Panc1 (cell line): Measurements from ENCODE around the gene THPO. TPM values are rescaled to one million over a fixed set of nuclear protein-coding genes. Genes with fewer than 3 reads are reported as not detected.

Experiments
- ATAC-seq: fragments of 200-7000 bp; cut with Tn5 transposase; 2 replicates; pipeline ENCODE4 v1.9.1; 2020; ENCODE audit warnings: mild to moderate bottlenecking, moderate library complexity
- BruUV-seq: library from RNA; stranded (reverse); fragments of 400-500 nt; replicated peaks from 2 replicates; lab custom pipeline; 2021; lab: Mats Ljungman, UMichigan
- CTCF ChIA-PET: fragments of 300-600 bp; sonication (Branson Sonifier 250); formaldehyde crosslinking; loops from one replicate; lab custom pipeline; 2022; ENCODE audit warnings: antibody characterized with exemption; lab: Charles Lee
- POLR2A ChIA-PET: fragments of 300-600 bp; sonication (Branson Sonifier 250); formaldehyde crosslinking; loops from one replicate; lab custom pipeline; 2022; ENCODE audit warnings: antibody characterized with exemption; lab: Charles Lee
- DNase-seq: peaks from one replicate; pipeline ENCODE4 v3.0.0-alpha.2; 2010; ENCODE audit warnings: low read depth, low spot score
- H3K27ac ChIP-seq: 2 replicates; pipeline ENCODE4 v1.5.1; 2011; ENCODE audit warnings: mild to moderate bottlenecking, low read length, inconsistent platforms
- H3K27me3 ChIP-seq: fragments of 200-500 bp; sonication (Bioruptor generic); 2 replicates; pipeline ENCODE4 v1.6.0; 2014; ENCODE audit warnings: low read length, inconsistent platforms; ENCODE audit not compliant: control insufficient read depth, insufficient read depth
- H3K36me3 ChIP-seq: fragments of 200-500 bp; sonication (Bioruptor generic); 2 replicates; pipeline ENCODE4 v1.5.1; 2014; ENCODE audit warnings: inconsistent platforms, mild to moderate bottlenecking, low read length, moderate library complexity; ENCODE audit not compliant: control insufficient read depth, insufficient read depth
- H3K4me1 ChIP-seq: 2 replicates; pipeline ENCODE4 v1.5.1; 2011; ENCODE audit warnings: inconsistent platforms, mild to moderate bottlenecking, low read length, moderate library complexity; ENCODE audit not compliant: control insufficient read depth, insufficient read depth
- H3K4me3 ChIP-seq, 2 experiments: 2 replicates each; pipeline ENCODE4 v1.5.1; 2011 to 2012; ENCODE audit warnings: low read depth in 2 of 2, low read length in 2 of 2, mild to moderate bottlenecking in 2 of 2, inconsistent platforms in 1 of 2, moderate library complexity in 1 of 2
- H3K9me3 ChIP-seq: fragments of 200-500 bp; sonication (Bioruptor generic); 2 replicates; pipeline ENCODE4 v1.5.1; 2014; ENCODE audit warnings: low read depth, mild to moderate bottlenecking, inconsistent platforms, low read length, moderate library complexity; ENCODE audit not compliant: control insufficient read depth, insufficient read depth
- POLR2AphosphoS5 ChIP-seq: IDR thresholded peaks from 2 replicates; pipeline ENCODE4 v1.6.1; 2012; ENCODE audit warnings: mild to moderate bottlenecking, low read depth, low read length, moderate library complexity
- SIN3A ChIP-seq: IDR thresholded peaks from 2 replicates; pipeline ENCODE4 v1.6.1; 2012; ENCODE audit warnings: low read depth, mild to moderate bottlenecking, low read length, moderate library complexity, borderline replicate concordance; ENCODE audit not compliant: insufficient read depth
- TCF7L2 ChIP-seq: IDR thresholded peaks from 2 replicates; pipeline ENCODE4 v1.6.1; 2011; ENCODE audit warnings: mild to moderate bottlenecking, low read depth, low read length, inconsistent platforms
- in situ Hi-C: cut with HindIII; loops from 2 replicates; pipeline ENCODE4 v1.10.0; 2016; ENCODE audit warnings: low sequenced_read_pairs, low pct_unique_long_range_greater_than_20kb
- intact Hi-C: fragments of 100-400 bp; cut with micrococcal nuclease; formaldehyde crosslinking; loops from one replicate; pipeline ENCODE4 v1.10.0; 2022; ENCODE audit not compliant: unreplicated experiment
- total RNA-seq: library from RNA; stranded (reverse); gene quantifications from one replicate; pipeline ENCODE4 v1.2.1, GENCODE V29; 2021; ENCODE audit not compliant: unreplicated experiment
- TF ChIP-seq, protein P1 (sequence below): fragments of 450-650 bp; IDR thresholded peaks from 2 replicates; pipeline ENCODE4 v1.5.1; 2017; ENCODE audit warnings: mild to moderate bottlenecking
- TF ChIP-seq, protein P2 (sequence below), 2 experiments: IDR thresholded peaks; 2 replicates each; pipeline ENCODE4 v1.6.1; 2011 to 2012; ENCODE audit warnings: low read depth in 2 of 2, control low read depth in 1 of 2, low read length in 1 of 2, mild to moderate bottlenecking in 1 of 2, moderate library complexity in 1 of 2; ENCODE audit not compliant: insufficient read depth in 1 of 2

Gene THPO
- total RNA-seq, 1 experiment from 2014 or later, result not detected

DNA sequence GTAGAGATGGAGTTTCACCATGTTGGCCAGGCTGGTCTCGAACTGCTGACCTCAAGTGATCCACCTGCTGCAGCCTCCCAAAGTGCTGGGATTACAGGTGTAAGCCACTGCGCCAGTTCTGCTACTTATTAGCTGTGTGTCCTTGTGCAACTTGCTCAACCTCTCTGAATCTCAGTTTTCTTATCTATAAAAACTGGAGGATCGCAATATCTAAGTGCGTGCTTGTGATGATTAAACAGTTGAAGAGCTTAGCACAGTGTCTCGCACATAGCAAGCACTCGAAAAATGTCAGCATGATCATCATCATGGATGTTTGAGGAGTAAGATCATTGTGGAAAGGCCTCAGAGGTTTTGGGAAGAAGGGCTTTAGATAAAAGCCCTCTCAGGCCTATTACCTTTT is 27.4 kb downstream of the THPO start:
- POLR2A ChIA-PET, result no interaction called here
- Histone ChIP-seq H3K27me3 (no peaks in the 10 kb centered on the region), H3K27ac (no peak overlapping the region), H3K4me1 (peaks cover 2% of the 10 kb centered on the region; the same call in 1 of the 2 replicates), H3K9me3 (no peaks in the 10 kb centered on the region), H3K4me3 (no peak overlapping the region), H3K36me3 (no peaks in the 10 kb centered on the region; the same call in 1 of the 2 replicates)
- DNase-seq, result no peak
- in situ Hi-C loops (no loop called here), intact Hi-C loops (no loop called here)
- BruUV-seq, result no TSS peak
- CTCF ChIA-PET, result no interaction called here
- no peak for ATAC-seq
- TF ChIP-seq, protein P1, sequence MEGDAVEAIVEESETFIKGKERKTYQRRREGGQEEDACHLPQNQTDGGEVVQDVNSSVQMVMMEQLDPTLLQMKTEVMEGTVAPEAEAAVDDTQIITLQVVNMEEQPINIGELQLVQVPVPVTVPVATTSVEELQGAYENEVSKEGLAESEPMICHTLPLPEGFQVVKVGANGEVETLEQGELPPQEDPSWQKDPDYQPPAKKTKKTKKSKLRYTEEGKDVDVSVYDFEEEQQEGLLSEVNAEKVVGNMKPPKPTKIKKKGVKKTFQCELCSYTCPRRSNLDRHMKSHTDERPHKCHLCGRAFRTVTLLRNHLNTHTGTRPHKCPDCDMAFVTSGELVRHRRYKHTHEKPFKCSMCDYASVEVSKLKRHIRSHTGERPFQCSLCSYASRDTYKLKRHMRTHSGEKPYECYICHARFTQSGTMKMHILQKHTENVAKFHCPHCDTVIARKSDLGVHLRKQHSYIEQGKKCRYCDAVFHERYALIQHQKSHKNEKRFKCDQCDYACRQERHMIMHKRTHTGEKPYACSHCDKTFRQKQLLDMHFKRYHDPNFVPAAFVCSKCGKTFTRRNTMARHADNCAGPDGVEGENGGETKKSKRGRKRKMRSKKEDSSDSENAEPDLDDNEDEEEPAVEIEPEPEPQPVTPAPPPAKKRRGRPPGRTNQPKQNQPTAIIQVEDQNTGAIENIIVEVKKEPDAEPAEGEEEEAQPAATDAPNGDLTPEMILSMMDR, result no peak
- TF ChIP-seq TCF7L2 (no peak), SIN3A (no peak), POLR2AphosphoS5 (no peak)
- TF ChIP-seq, protein P2, sequence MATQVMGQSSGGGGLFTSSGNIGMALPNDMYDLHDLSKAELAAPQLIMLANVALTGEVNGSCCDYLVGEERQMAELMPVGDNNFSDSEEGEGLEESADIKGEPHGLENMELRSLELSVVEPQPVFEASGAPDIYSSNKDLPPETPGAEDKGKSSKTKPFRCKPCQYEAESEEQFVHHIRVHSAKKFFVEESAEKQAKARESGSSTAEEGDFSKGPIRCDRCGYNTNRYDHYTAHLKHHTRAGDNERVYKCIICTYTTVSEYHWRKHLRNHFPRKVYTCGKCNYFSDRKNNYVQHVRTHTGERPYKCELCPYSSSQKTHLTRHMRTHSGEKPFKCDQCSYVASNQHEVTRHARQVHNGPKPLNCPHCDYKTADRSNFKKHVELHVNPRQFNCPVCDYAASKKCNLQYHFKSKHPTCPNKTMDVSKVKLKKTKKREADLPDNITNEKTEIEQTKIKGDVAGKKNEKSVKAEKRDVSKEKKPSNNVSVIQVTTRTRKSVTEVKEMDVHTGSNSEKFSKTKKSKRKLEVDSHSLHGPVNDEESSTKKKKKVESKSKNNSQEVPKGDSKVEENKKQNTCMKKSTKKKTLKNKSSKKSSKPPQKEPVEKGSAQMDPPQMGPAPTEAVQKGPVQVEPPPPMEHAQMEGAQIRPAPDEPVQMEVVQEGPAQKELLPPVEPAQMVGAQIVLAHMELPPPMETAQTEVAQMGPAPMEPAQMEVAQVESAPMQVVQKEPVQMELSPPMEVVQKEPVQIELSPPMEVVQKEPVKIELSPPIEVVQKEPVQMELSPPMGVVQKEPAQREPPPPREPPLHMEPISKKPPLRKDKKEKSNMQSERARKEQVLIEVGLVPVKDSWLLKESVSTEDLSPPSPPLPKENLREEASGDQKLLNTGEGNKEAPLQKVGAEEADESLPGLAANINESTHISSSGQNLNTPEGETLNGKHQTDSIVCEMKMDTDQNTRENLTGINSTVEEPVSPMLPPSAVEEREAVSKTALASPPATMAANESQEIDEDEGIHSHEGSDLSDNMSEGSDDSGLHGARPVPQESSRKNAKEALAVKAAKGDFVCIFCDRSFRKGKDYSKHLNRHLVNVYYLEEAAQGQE (IDR thresholded peaks at IDR 0.05; ENCODE audit: insufficient read depth in 1 of 2, low read depth in 2 of 2, low read length in 1 of 2), result no peak

DNA sequence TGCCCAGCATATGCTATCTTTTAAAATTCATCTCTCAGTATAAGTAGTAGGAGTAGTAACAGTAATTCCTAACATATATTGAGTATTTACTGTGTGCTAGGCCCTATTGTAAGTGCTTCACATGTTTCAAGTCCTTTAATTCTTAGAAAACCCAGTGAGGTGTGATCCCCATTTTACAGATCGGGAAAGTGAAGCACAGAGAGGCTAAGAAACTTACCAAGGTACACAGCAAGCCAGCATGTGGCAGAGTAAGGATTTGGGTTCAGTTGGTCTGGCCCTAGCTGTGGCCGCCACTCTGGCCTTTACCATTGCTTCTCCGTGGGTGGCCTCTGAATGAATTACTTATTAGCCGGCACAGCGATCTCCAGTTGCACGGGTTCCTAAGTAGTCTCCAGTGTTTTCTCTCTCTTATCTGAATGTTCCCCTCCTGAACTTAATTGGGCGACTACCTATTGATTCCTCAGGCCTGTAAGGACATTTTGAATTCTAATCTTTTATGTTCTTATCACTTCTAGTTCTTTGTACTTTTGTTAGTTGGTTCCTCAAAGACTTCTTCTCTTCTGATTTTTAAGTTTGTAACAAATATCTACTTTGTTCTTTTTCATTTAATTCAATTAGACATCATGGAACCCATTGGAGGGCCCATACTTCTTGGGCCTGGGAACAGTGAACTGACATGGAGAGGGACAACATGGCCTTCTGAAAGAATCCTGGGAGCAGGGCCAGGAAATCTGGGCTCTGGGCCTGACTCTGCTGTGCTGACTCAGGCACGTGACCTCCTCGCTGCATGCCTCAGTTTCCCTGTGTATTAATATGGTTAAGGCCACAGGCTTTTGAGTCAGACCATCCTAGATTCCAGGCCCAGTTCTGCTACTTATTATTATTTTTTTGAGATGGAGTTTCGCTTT is 28.2 kb downstream of the THPO start:
- no TSS peak for BruUV-seq
- intact Hi-C loops, result no loop called here
- ChIA-PET CTCF (no interaction called here), POLR2A (no interaction called here)
- Histone ChIP-seq H3K4me1 (peaks cover 6% of the 10 kb centered on the region; the same call in 1 of the 2 replicates), H3K4me3 (no peak overlapping the region), H3K27me3 (no peaks in the 10 kb centered on the region), H3K9me3 (no peaks in the 10 kb centered on the region), H3K36me3 (no peaks in the 10 kb centered on the region; the same call in 1 of the 2 replicates), H3K27ac (no peak overlapping the region)
- TF ChIP-seq, protein P1, result no peak
- TF ChIP-seq TCF7L2 (no peak), SIN3A (no peak)
- ATAC-seq, result no peak
- in situ Hi-C loops, result no loop called here
- no peak for DNase-seq
